Measurements from ENCODE around the gene LIMA1.
A peak's percentile ranks its signal among the peaks of the same experiment; 100 is the strongest.

LIMA1 gene

DNA sequence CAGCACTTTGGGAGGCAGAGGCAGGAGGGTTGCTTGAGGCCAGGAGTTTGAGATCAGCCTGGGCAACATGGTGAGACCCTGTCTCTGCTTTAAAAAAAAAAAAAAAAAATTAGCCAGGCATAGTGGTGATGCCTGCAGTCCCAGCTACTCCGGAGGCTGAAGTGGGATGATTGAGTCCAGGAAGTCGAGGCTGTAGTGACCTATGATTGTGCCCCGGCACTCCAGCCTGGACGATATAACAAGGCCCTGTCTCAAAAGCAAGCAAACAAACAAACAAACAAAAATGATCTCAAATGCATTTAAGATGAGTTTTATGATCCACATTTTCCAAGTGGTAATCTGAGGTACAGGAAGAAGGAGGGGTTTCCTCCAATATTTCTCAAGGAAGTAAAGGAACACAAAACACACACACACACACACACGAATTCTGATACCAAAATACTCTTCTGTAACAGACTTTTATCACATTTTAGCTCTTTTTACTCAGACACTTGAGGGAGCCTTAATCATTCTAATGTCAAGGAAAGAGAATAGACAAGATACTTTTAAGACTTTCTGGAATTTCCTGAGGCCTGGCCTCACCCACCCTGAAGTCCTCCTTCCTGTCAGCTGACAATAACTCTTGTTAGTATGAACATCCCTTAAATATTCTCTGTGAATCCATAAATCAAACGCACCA, 71.8 kb downstream of the LIMA1 start:
- Histone ChIP-seq H3K27ac (peak overlapping the region; percentile 87), H3K9me3 (ENCODE audit: low read depth, low read length) (no peaks in the 10 kb centered on the region), H3K36me3 (ENCODE audit: insufficient read depth, low read length) (peaks cover 12% of the 10 kb centered on the region), H3K9ac (ENCODE audit: insufficient read length) (peak overlapping the region; percentile 46), H3K4me3 (peak overlapping the region; percentile 65)
- TF ChIP-seq FOXP2 (optimal IDR thresholded peaks at IDR 0.05; ENCODE audit: control extremely low read depth, extremely low read length, insufficient read depth) (no peak), EZH2 (IDR thresholded peaks at IDR 0.05) (no peak), POLR2AphosphoS5 (IDR thresholded peaks at IDR 0.05; ENCODE audit: borderline replicate concordance, low read depth, low read length) (no peak)
- no peak for DNase-seq (ENCODE audit: low read depth, low spot score)

DNA sequence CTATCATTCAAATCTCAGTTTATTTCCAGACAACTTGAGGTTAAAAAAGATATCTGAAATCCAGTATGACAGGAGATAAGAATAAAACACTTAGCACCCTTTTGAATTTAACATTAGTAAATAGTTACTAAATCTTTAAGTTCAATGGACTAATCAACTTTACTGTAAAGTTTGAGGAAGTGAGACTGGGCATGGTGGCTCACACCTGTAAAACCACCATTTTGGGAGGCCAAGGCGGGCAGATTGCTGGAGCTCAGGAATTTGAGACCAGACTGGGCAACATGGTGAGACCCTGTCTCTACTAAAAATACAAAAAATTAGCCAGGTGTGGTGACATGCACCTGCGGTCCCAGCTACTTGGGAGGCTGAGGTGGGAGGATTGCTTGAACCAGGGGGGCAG, 75.9 kb downstream of the LIMA1 start:
- H3K36me3 ChIP-seq (ENCODE audit: insufficient read depth, low read length): peaks cover 35% of the 10 kb centered on the region
- no peaks in the 10 kb centered on the region for H3K9me3 ChIP-seq (ENCODE audit: low read depth, low read length)
- no peak overlapping the region for H3K27ac ChIP-seq
- DNase-seq (ENCODE audit: low read depth, low spot score): no peak
- H3K9ac ChIP-seq (ENCODE audit: insufficient read length): no peak overlapping the region
- TF ChIP-seq FOXP2 (optimal IDR thresholded peaks at IDR 0.05; ENCODE audit: control extremely low read depth, extremely low read length, insufficient read depth) (no peak), EZH2 (IDR thresholded peaks at IDR 0.05) (no peak), POLR2AphosphoS5 (IDR thresholded peaks at IDR 0.05; ENCODE audit: borderline replicate concordance, low read depth, low read length) (no peak)
- H3K4me3 ChIP-seq: no peak overlapping the region

DNA sequence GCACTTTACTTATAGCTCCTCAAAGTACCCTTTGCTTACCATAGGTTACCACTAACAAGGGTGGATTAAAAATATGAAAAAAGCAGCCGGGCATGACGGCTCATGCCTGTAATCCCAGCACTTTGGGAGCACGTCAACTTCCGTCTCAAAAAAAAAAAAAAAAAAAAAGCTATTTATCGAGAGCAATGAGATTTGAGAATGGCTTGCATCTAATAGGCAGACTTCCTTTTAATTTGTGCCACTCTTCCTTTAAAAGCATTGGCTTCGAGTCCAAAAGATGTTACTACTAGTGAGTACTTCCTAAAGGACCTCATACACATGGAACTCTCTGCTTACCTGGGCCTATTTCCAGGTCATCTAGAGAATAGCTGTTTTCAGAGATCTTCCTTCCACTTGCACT, 77.7 kb downstream of the LIMA1 start:
- H3K9ac ChIP-seq (ENCODE audit: insufficient read length): no peak overlapping the region
- H3K36me3 ChIP-seq (ENCODE audit: insufficient read depth, low read length): peaks cover 50% of the 10 kb centered on the region
- no peak for TF ChIP-seq FOXP2 (optimal IDR thresholded peaks at IDR 0.05; ENCODE audit: control extremely low read depth, extremely low read length, insufficient read depth)
- no peak for TF ChIP-seq POLR2AphosphoS5 (IDR thresholded peaks at IDR 0.05; ENCODE audit: borderline replicate concordance, low read depth, low read length)
- TF ChIP-seq EZH2 (IDR thresholded peaks at IDR 0.05): no peak
- no peak for DNase-seq (ENCODE audit: low read depth, low spot score)
- H3K9me3 ChIP-seq (ENCODE audit: low read depth, low read length): no peaks in the 10 kb centered on the region
- H3K27ac ChIP-seq: no peak overlapping the region
- H3K4me3 ChIP-seq: no peak overlapping the region

DNA sequence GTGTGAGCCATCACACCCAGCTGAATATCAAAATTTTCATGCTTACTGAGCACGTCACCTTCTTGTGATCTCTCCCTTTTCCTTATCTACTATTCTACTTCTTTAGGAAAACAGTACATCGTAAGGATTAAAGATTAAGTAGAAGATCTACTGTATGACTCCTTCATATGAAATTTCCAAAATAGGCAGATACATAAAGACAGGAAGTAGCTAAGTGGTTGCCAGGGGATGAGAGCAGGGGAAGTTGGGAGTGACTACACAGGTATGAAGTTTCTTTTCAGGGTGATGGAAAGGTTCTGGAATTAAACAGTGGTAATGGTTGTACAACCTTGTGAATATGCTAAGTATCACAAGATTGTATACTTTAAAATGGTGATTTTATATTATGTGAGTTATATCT, 79.6 kb downstream of the LIMA1 start:
- no peak for TF ChIP-seq FOXP2 (optimal IDR thresholded peaks at IDR 0.05; ENCODE audit: control extremely low read depth, extremely low read length, insufficient read depth)
- TF ChIP-seq POLR2AphosphoS5 (IDR thresholded peaks at IDR 0.05; ENCODE audit: borderline replicate concordance, low read depth, low read length): no peak
- TF ChIP-seq EZH2 (IDR thresholded peaks at IDR 0.05): no peak
- Histone ChIP-seq H3K9ac (ENCODE audit: insufficient read length) (no peak overlapping the region), H3K36me3 (ENCODE audit: insufficient read depth, low read length) (peaks cover 64% of the 10 kb centered on the region), H3K9me3 (ENCODE audit: low read depth, low read length) (no peaks in the 10 kb centered on the region), H3K4me3 (no peak overlapping the region), H3K27ac (no peak overlapping the region)
- no peak for DNase-seq (ENCODE audit: low read depth, low spot score)

DNA sequence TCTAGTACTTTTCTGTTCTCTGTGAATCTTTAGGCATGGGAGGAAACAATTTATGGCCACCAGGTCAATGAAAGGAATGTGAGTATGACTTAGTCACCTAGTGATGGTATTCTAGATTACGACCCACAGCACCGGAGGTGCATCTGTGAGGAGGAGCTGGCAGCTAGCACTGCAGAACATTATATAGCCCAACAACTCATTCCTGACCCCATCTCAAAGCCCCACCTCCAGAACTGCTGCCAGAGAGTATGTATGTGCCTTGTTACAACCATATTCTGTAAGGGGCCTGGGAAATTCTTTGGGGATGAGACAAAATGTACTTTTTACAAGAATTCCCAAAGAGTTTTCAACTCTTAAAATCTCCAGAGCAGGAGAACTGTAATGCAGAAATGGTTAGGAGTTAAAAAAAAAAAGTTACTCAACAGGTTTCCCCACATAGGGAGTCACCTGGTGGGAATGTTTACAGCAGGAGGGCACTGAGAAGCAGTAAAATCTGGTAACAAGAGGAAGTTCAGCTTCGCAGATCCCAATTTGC, 81.3 kb downstream of the LIMA1 start:
- Histone ChIP-seq H3K9me3 (ENCODE audit: low read depth, low read length) (no peaks in the 10 kb centered on the region), H3K4me3 (no peak overlapping the region), H3K9ac (ENCODE audit: insufficient read length) (no peak overlapping the region), H3K27ac (no peak overlapping the region), H3K36me3 (ENCODE audit: insufficient read depth, low read length) (peaks cover 78% of the 10 kb centered on the region)
- DNase-seq (ENCODE audit: low read depth, low spot score): no peak
- TF ChIP-seq EZH2 (IDR thresholded peaks at IDR 0.05) (no peak), POLR2AphosphoS5 (IDR thresholded peaks at IDR 0.05; ENCODE audit: borderline replicate concordance, low read depth, low read length) (no peak), FOXP2 (optimal IDR thresholded peaks at IDR 0.05; ENCODE audit: control extremely low read depth, extremely low read length, insufficient read depth) (no peak)

DNA sequence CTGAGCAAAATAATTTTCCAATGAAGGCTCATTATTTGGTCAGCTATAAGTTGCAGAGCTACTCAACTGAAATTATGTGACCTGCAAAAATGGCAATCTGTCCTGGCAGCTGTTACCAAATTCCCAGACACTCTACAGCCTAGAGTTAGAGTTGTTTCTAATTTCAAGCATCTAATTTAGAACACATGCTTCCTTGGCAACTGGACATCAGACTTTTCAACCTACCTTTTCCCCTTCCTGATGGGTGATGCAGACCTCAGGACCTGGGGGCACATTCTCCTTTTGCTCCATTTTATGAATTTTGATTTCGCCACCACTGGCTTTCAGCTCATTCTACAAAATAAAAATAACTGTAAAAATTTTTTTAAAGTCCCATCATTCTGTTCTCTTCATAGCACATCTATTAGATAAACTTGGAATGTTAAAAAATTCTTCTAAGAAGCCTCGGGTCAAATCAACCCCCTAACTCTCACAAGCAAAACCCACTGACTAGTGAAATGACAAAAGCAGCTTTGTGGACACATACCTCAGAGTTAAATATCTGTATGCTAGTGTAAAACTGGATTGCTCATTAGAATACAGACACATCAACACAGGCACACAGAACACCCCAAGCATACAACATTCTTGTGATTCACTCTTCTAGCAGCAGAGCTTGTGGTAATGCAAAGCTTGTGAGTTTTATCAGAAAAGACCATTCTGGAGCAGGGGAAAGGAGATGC, 82.6 kb downstream of the LIMA1 start:
- no peak for TF ChIP-seq POLR2AphosphoS5 (IDR thresholded peaks at IDR 0.05; ENCODE audit: borderline replicate concordance, low read depth, low read length)
- no peak for TF ChIP-seq EZH2 (IDR thresholded peaks at IDR 0.05)
- no peak for TF ChIP-seq FOXP2 (optimal IDR thresholded peaks at IDR 0.05; ENCODE audit: control extremely low read depth, extremely low read length, insufficient read depth)
- H3K4me3 ChIP-seq: no peak overlapping the region
- no peak for DNase-seq (ENCODE audit: low read depth, low spot score)
- no peak overlapping the region for H3K27ac ChIP-seq
- H3K36me3 ChIP-seq (ENCODE audit: insufficient read depth, low read length): peaks cover 82% of the 10 kb centered on the region
- no peaks in the 10 kb centered on the region for H3K9me3 ChIP-seq (ENCODE audit: low read depth, low read length)
- no peak overlapping the region for H3K9ac ChIP-seq (ENCODE audit: insufficient read length)

DNA sequence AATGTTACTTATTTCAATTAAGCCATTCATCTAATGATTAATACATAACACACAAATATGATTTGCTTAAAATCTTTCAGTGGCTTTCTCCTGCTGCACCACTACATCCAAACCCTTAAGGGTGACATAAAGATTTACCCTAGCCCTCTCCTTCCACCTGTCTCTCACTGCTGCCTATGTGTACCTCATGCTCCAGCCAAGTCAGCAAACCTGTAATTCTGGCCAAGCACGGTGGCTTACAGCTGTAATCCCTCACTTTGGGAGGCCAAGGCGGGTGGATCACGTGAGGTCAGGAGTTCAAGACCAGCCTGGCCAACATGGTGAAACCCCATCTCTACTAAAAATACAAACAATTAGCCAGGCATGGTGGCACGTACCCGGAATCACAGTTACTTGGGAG, 84.5 kb downstream of the LIMA1 start:
- H3K27ac ChIP-seq: no peak overlapping the region
- H3K36me3 ChIP-seq (ENCODE audit: insufficient read depth, low read length): peaks cover 73% of the 10 kb centered on the region
- no peak for TF ChIP-seq FOXP2 (optimal IDR thresholded peaks at IDR 0.05; ENCODE audit: control extremely low read depth, extremely low read length, insufficient read depth)
- no peak for TF ChIP-seq POLR2AphosphoS5 (IDR thresholded peaks at IDR 0.05; ENCODE audit: borderline replicate concordance, low read depth, low read length)
- TF ChIP-seq EZH2 (IDR thresholded peaks at IDR 0.05): no peak
- H3K4me3 ChIP-seq: no peak overlapping the region
- no peaks in the 10 kb centered on the region for H3K9me3 ChIP-seq (ENCODE audit: low read depth, low read length)
- H3K9ac ChIP-seq (ENCODE audit: insufficient read length): no peak overlapping the region
- DNase-seq (ENCODE audit: low read depth, low spot score): no peak

DNA sequence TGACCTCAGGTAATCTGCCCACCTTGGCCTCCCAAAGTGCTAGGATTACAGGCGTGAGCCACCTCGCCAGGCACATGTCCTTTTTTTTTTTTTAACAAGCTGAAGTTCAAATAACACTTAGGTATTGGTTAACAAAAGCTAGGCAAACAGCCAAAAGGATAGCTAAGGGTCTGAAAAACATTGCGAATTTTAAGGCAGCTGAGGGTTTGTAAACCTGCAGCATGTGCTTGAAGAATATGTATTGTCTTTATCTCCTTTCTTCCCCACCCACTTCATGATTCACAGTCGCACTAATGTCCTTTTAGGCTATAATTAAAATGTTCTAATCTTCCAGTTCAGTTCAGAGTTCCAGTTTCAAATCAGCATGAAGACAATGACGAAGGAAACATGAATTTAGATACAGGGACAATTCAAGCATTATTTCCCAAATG, 86.0 kb downstream of the LIMA1 start:
- DNase-seq (ENCODE audit: low read depth, low spot score): no peak
- H3K36me3 ChIP-seq (ENCODE audit: insufficient read depth, low read length): peaks cover 67% of the 10 kb centered on the region
- H3K9ac ChIP-seq (ENCODE audit: insufficient read length): no peak overlapping the region
- no peak overlapping the region for H3K27ac ChIP-seq
- no peaks in the 10 kb centered on the region for H3K9me3 ChIP-seq (ENCODE audit: low read depth, low read length)
- no peak overlapping the region for H3K4me3 ChIP-seq
- TF ChIP-seq EZH2 (IDR thresholded peaks at IDR 0.05) (no peak), POLR2AphosphoS5 (IDR thresholded peaks at IDR 0.05; ENCODE audit: borderline replicate concordance, low read depth, low read length) (no peak), FOXP2 (optimal IDR thresholded peaks at IDR 0.05; ENCODE audit: control extremely low read depth, extremely low read length, insufficient read depth) (no peak)

Measured in SK-N-MC (cell line).